ENCODE data around the gene KCNJ2.

Gene KCNJ2

DNA sequence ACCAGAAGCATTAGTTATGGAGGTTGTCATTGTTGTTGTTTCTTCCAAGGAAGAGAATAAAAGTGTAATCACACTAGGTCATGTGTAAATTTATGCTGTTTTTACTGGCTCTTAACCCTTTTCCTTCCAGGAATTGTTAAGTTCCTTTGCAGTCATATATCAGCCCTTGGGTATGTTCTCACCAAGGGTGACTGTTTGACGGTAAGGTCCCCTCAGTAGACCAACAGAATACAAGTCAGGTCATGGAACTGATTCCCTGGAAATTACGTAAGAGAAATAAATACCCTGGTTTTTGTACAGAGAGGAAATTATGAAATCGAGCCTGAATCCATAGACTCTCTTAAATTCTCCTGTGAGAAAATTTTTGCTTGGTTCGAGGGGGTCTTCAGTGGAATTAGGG is 11.2 kb upstream of the KCNJ2 start:
- TF ChIP-seq, protein P1, sequence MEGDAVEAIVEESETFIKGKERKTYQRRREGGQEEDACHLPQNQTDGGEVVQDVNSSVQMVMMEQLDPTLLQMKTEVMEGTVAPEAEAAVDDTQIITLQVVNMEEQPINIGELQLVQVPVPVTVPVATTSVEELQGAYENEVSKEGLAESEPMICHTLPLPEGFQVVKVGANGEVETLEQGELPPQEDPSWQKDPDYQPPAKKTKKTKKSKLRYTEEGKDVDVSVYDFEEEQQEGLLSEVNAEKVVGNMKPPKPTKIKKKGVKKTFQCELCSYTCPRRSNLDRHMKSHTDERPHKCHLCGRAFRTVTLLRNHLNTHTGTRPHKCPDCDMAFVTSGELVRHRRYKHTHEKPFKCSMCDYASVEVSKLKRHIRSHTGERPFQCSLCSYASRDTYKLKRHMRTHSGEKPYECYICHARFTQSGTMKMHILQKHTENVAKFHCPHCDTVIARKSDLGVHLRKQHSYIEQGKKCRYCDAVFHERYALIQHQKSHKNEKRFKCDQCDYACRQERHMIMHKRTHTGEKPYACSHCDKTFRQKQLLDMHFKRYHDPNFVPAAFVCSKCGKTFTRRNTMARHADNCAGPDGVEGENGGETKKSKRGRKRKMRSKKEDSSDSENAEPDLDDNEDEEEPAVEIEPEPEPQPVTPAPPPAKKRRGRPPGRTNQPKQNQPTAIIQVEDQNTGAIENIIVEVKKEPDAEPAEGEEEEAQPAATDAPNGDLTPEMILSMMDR (IDR thresholded peaks at IDR 0.05) = no peak
- Histone ChIP-seq H3K4me1 (no peaks in the 10 kb centered on the region), H3K9me3 (no peaks in the 10 kb centered on the region), H3K27ac (no peak overlapping the region), H3K4me3 (no peak overlapping the region), H3K27me3 (peaks cover 0 to 11% of the 10 kb centered on the region in 2 donors), H3K36me3 (no peaks in the 10 kb centered on the region)
- DNase-seq = no peak
- intact Hi-C loops (cut with DNase I; ENCODE audit: low total_unique reads) = no loop called here

DNA sequence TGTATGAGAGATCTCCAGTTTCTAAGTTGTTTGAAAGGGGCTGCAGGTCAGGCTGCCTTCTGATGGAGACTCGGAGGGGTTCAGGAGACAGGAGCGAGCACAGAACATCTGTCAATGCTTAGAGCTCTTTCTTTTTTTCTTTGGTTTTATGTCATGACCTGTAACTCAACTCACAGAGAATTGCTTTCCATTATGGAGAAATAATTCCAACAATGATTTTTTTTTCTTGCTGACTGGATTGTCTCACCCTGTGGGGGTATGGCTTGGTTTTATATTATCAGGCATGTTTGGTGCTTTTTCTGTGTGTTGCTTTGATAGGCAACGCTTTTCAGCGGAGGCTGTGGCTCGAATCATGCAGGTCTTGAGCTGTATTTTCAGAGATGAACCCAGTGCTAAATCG is 10.7 kb upstream of the KCNJ2 start:
- H3K27me3 ChIP-seq = peaks cover 0 to 11% of the 10 kb centered on the region in 2 donors
- TF ChIP-seq, protein P1 (IDR thresholded peaks at IDR 0.05) = no peak
- no peaks in the 10 kb centered on the region for H3K36me3 ChIP-seq
- intact Hi-C loops (cut with DNase I; ENCODE audit: low total_unique reads) = no loop called here
- DNase-seq = no peak
- no peaks in the 10 kb centered on the region for H3K9me3 ChIP-seq
- H3K4me1 ChIP-seq = no peaks in the 10 kb centered on the region
- H3K27ac ChIP-seq = no peak overlapping the region
- H3K4me3 ChIP-seq = no peak overlapping the region

DNA sequence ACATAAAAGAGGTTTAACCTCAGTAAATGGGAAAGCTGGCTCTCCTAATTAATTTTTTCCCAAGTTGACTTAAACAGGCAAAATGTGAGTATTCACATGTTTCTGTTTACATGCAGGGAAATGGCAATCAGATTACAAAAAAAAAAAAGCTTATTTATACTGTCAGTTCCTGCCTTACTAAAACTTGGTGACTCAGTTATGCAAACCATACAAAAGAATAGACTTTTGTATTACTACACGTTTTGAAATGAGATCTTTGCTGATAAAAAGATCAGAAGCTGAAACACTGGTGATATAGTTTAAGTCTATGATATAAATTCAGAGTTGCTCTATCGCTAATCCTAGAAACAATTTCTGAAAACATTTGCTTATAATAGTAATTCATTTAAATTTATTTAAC is 9.4 kb upstream of the KCNJ2 start:
- Histone ChIP-seq H3K27me3 (peaks cover 0 to 11% of the 10 kb centered on the region in 2 donors), H3K9me3 (no peaks in the 10 kb centered on the region), H3K4me1 (no peaks in the 10 kb centered on the region), H3K4me3 (no peak overlapping the region), H3K27ac (no peak overlapping the region), H3K36me3 (no peaks in the 10 kb centered on the region)
- TF ChIP-seq, protein P1 (IDR thresholded peaks at IDR 0.05) = no peak
- DNase-seq = no peak
- intact Hi-C loops (cut with DNase I; ENCODE audit: low total_unique reads) = no loop called here

DNA sequence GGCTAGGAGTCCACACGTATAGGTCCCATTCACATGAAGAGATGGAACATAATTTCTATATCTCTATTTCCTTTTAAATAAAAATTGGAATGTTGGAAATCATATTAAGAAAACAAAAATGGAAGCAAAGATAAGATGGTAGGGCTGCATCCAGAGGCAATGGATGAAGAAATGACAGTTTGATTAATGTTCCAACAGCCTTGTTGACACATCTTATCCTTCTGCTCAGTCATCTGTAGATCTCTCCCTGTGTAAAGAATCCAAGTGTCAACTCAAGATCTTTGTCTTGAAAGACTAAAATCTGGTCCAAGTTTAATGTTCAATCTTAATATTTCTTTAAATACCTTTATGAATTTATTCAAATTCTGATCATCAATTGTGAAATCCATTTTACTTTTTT is 7.8 kb upstream of the KCNJ2 start:
- no peak overlapping the region for H3K27ac ChIP-seq
- no peak for DNase-seq
- H3K4me1 ChIP-seq = no peaks in the 10 kb centered on the region
- intact Hi-C loops (cut with DNase I; ENCODE audit: low total_unique reads) = no loop called here
- H3K36me3 ChIP-seq = no peaks in the 10 kb centered on the region
- H3K27me3 ChIP-seq = peaks cover 0 to 11% of the 10 kb centered on the region in 2 donors
- no peak overlapping the region for H3K4me3 ChIP-seq
- TF ChIP-seq, protein P1 (IDR thresholded peaks at IDR 0.05) = no peak
- no peaks in the 10 kb centered on the region for H3K9me3 ChIP-seq

DNA sequence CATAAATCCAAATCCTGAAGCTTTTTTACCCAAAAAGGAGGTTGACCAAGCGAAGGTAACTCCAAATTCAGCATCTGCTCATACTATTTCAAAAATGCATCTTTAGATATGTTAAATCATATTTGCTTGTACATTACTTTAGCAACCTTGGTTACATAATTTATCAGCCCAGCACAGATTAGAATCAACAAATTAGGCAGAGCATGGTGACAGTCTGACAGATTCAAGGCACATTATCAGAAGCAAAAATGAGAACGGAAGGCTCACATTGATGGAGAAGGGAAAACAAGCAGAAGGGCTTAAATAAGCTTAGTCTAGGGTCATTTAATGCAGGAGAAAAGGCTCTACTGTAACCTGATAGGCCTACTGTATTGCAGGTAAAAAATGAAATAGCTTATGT is 3.9 kb upstream of the KCNJ2 start:
- DNase-seq = no peak
- H3K36me3 ChIP-seq = no peaks in the 10 kb centered on the region
- H3K9me3 ChIP-seq = no peaks in the 10 kb centered on the region
- intact Hi-C loops (cut with DNase I; ENCODE audit: low total_unique reads) = no loop called here
- peaks cover 0 to 4% of the 10 kb centered on the region in 2 donors for H3K27me3 ChIP-seq
- peaks cover 0 to 23% (median 13%) of the 10 kb centered on the region in 4 donors for H3K4me1 ChIP-seq
- TF ChIP-seq, protein P1 (IDR thresholded peaks at IDR 0.05) = no peak
- H3K4me3 ChIP-seq = no peak overlapping the region
- no peak overlapping the region for H3K27ac ChIP-seq

DNA sequence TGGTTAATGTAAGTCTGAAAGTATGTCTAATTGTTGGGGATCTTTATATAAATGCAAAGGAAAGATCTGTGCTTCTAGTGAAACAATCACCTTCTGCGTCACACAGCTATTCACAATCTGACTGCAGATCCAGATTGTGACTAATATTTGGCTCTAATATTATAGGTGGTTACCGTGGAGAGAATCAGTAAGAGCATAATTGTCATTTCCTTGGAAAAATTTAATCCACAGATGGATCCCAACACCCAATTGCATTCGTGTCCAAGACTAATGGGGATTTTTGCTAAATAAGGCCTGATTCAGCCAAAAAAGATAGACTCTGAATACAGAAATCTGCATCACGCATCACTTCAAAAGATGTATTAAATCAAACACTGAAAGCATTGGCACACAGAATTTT is 2.7 kb upstream of the KCNJ2 start:
- Histone ChIP-seq H3K27ac (no peak overlapping the region), H3K27me3 (peaks cover 0 to 3% of the 10 kb centered on the region in 2 donors), H3K4me1 (peaks cover 0 to 24% (median 13%) of the 10 kb centered on the region in 4 donors), H3K4me3 (no peak overlapping the region), H3K36me3 (no peaks in the 10 kb centered on the region), H3K9me3 (no peaks in the 10 kb centered on the region)
- TF ChIP-seq, protein P1 (IDR thresholded peaks at IDR 0.05) = no peak
- intact Hi-C loops (cut with DNase I; ENCODE audit: low total_unique reads) = no loop called here
- no peak for DNase-seq
